ENCODE data around the gene TMEM231.
A peak's percentile ranks its signal among the peaks of the same experiment; 100 is the strongest.
"Not testable (repeated sequence)": the region's sequence is repeated elsewhere in the genome, so short reads cannot be mapped to it uniquely, and the experiment has no call there.

Gene TMEM231

GRCh38 chr16:75555707-75556430, at the start of gene TMEM231:
TMEM231 (minus strand) TSS chr16:75556252; CDS start chr16:75556209, 43 bp downstream.
- peak; percentile 15 to 86 for DNase-seq

GRCh38 chr16:75603241-75603640, 47.2 kb upstream of the TMEM231 start:
- no peak for DNase-seq

- no peak for DNase-seq
These were observed 43.6 kb upstream of the TMEM231 start for GRCh38 chr16:75599452-75600277.

GRCh38 chr16:75593825-75594820, 38.1 kb upstream of the TMEM231 start:
- no peak for DNase-seq

- no peak for DNase-seq
These were observed 37.3 kb upstream of the TMEM231 start for GRCh38 chr16:75593308-75593707.

GRCh38 chr16:75591927-75592326, 35.9 kb upstream of the TMEM231 start:
- not testable (repeated sequence) for DNase-seq

GRCh38 chr16:75590920-75591843, 35.1 kb upstream of the TMEM231 start:
- peak in 1 of 2 experiments; percentile 6 for DNase-seq

GRCh38 chr16:75589306-75589705, 33.3 kb upstream of the TMEM231 start:
- DNase-seq = no peak

- no peak for DNase-seq
These were observed 32.7 kb upstream of the TMEM231 start for GRCh38 chr16:75588716-75589115.

GRCh38 chr16:75584108-75584507, 28.1 kb upstream of the TMEM231 start:
- DNase-seq = no peak

GRCh38 chr16:75579281-75579834, 23.3 kb upstream of the TMEM231 start:
- DNase-seq = no peak

- DNase-seq = no peak
These were observed 22.7 kb upstream of the TMEM231 start for GRCh38 chr16:75578725-75579124.

GRCh38 chr16:75578212-75578611, 22.2 kb upstream of the TMEM231 start:
- DNase-seq = no peak

GRCh38 chr16:75576384-75576811, 20.3 kb upstream of the TMEM231 start:
- DNase-seq = no peak

- DNase-seq = no peak
These were observed 19.9 kb upstream of the TMEM231 start for GRCh38 chr16:75575958-75576357.

- DNase-seq = no peak
These were observed 17.9 kb upstream of the TMEM231 start for GRCh38 chr16:75573955-75574354.

GRCh38 chr16:75572864-75573542, 17.0 kb upstream of the TMEM231 start:
- no peak for DNase-seq

- DNase-seq = no peak
These were observed 14.5 kb upstream of the TMEM231 start for GRCh38 chr16:75570396-75571065.

- DNase-seq = no peak
These were observed 11.9 kb upstream of the TMEM231 start for GRCh38 chr16:75567911-75568310.

GRCh38 chr16:75566758-75567255, 10.8 kb upstream of the TMEM231 start:
- no peak for DNase-seq
